ENCODE results near the gene TLE4. TPM values are rescaled to one million over a fixed set of nuclear protein-coding genes. Genes with fewer than 3 reads are reported as not detected.

Gene TLE4
- total and polyA plus RNA-seq, 2 donors from 2014 or later, result 5.5 to 35.7 TPM

DNA sequence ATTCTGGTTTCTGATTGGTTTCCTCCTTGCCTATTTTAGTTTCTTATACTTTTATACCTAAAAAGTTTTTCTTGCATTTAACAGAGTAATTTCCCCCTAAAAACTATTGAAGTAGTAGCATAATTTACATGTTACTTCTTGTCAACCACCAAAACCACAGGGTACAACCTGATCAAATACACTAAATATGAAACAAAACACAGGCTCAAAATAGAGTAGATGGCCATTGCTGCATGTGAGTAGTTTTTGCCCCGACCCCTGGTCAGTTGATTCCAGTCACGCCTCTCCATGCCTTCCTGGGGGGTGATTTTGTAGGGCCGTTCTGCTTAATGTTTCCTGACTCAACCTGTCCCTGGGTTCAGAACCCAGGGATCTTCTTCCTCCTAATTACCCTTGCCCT lies 101.8 kb downstream of the TLE4 start:
- intact Hi-C loops (cut with DNase I), result no loop called here
- Histone ChIP-seq H3K27ac (ENCODE audit: low read depth in 2 of 2, low read length in 2 of 2) (no peak overlapping the region), H3K36me3 (ENCODE audit: control insufficient read depth in 2 of 3, insufficient read depth in 3 of 3, low read length in 3 of 3) (no peaks in the 10 kb centered on the region), H3K4me1 (ENCODE audit: control insufficient read depth in 2 of 3, insufficient read depth in 2 of 3, low read depth in 1 of 3, low read length in 3 of 3) (no peaks in the 10 kb centered on the region), H3K4me3 (ENCODE audit: low read length in 3 of 3) (no peak overlapping the region), H3K9ac (ENCODE audit: low read length in 3 of 3) (no peak overlapping the region), H3K9me3 (ENCODE audit: control insufficient read depth in 2 of 3, insufficient read depth in 1 of 3, low read length in 3 of 3) (no peaks in the 10 kb centered on the region), H3K27me3 (ENCODE audit: control insufficient read depth, insufficient read depth, low read length) (no peaks in the 10 kb centered on the region)
- DNase-seq, result no peak
- TF ChIP-seq, protein P1, sequence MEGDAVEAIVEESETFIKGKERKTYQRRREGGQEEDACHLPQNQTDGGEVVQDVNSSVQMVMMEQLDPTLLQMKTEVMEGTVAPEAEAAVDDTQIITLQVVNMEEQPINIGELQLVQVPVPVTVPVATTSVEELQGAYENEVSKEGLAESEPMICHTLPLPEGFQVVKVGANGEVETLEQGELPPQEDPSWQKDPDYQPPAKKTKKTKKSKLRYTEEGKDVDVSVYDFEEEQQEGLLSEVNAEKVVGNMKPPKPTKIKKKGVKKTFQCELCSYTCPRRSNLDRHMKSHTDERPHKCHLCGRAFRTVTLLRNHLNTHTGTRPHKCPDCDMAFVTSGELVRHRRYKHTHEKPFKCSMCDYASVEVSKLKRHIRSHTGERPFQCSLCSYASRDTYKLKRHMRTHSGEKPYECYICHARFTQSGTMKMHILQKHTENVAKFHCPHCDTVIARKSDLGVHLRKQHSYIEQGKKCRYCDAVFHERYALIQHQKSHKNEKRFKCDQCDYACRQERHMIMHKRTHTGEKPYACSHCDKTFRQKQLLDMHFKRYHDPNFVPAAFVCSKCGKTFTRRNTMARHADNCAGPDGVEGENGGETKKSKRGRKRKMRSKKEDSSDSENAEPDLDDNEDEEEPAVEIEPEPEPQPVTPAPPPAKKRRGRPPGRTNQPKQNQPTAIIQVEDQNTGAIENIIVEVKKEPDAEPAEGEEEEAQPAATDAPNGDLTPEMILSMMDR (IDR thresholded peaks at IDR 0.05; ENCODE audit: borderline replicate concordance, extremely low read depth, insufficient read depth), result no peak
- no peak for FAIRE-seq

DNA sequence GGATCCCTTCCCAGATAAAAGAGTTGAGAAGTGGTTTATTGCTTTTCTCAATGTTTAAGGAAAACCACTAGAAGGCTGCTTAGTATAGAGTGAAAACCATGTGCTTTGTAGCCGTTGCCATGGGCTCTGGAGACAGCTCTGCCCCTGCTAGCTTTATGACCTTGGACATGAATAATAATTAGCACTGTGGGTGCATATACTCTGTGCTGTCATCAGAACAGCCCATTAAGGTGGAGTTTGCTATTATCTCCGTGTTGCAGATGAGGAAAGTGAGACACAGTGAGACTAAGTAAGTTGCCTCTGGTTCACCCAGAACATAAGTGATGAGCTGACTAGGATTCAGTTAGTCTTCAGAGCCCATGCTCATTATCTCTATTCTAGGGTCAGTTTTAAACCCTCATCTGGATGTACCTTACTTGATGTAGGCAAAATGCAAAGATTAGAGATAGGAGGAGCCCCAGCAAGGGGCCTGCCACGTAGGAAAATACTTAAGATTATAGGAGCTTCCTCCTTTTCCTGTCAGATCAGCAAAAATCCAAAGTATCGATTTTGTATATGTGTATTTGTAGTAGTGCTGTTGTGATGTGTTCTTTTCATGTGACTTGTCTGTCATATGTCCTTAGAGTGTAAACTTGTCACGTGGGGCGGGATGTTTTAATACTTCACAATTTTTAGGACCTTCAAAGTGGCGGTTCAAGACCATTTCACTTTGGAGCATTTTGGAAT lies 102.5 kb downstream of the TLE4 start:
- Histone ChIP-seq H3K27ac (ENCODE audit: low read depth in 2 of 2, low read length in 2 of 2) (no peak overlapping the region), H3K36me3 (ENCODE audit: control insufficient read depth in 2 of 3, insufficient read depth in 3 of 3, low read length in 3 of 3) (no peaks in the 10 kb centered on the region), H3K4me1 (ENCODE audit: control insufficient read depth in 2 of 3, insufficient read depth in 2 of 3, low read depth in 1 of 3, low read length in 3 of 3) (no peaks in the 10 kb centered on the region), H3K9ac (ENCODE audit: low read length in 3 of 3) (no peak overlapping the region), H3K9me3 (ENCODE audit: control insufficient read depth in 2 of 3, insufficient read depth in 1 of 3, low read length in 3 of 3) (no peaks in the 10 kb centered on the region), H3K27me3 (ENCODE audit: control insufficient read depth, insufficient read depth, low read length) (no peaks in the 10 kb centered on the region), H3K4me3 (ENCODE audit: low read length in 3 of 3) (no peak overlapping the region)
- TF ChIP-seq, protein P1 (IDR thresholded peaks at IDR 0.05; ENCODE audit: borderline replicate concordance, extremely low read depth, insufficient read depth), result no peak
- intact Hi-C loops (cut with DNase I), result no loop called here
- no peak for FAIRE-seq
- no peak for DNase-seq

DNA sequence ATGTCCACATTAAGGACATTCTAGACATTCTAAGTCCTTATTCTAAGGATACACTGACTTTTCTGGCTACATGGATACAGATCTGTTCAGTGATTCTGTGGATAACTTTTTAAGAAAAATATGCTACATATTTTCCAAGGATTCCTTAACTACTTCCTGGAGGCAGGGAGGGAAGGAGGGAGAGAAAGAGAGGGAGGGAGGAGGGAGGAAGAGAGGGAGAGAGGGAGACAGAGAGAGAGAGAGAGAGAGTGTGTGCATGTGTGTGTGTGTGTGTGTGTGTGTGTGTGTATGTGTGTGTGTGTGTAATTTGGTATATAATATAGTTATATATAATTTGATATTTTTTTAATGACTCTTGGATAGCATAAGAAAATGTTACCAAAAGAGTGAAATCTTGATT lies 109.8 kb downstream of the TLE4 start:
- FAIRE-seq (no peak), DNase-seq (no peak)
- TF ChIP-seq, protein P1 (IDR thresholded peaks at IDR 0.05; ENCODE audit: borderline replicate concordance, extremely low read depth, insufficient read depth), result no peak
- no peak overlapping the region for H3K4me3 ChIP-seq (ENCODE audit: low read length in 3 of 3)
- no peaks in the 10 kb centered on the region for H3K27me3 ChIP-seq (ENCODE audit: control insufficient read depth, insufficient read depth, low read length)
- no peaks in the 10 kb centered on the region for H3K9me3 ChIP-seq (ENCODE audit: control insufficient read depth in 2 of 3, insufficient read depth in 1 of 3, low read length in 3 of 3)
- H3K4me1 ChIP-seq (ENCODE audit: control insufficient read depth in 2 of 3, insufficient read depth in 2 of 3, low read depth in 1 of 3, low read length in 3 of 3), result peaks cover 0 to 5% (median 0%) of the 10 kb centered on the region in 3 donors
- intact Hi-C loops (cut with DNase I), result no loop called here
- no peak overlapping the region for H3K27ac ChIP-seq (ENCODE audit: low read depth in 2 of 2, low read length in 2 of 2)
- no peaks in the 10 kb centered on the region for H3K36me3 ChIP-seq (ENCODE audit: control insufficient read depth in 2 of 3, insufficient read depth in 3 of 3, low read length in 3 of 3)
- no peak overlapping the region for H3K9ac ChIP-seq (ENCODE audit: low read length in 3 of 3)
